HEK293 (cell line): ENCODE measurements around the gene FADD.

Source experiments
- CTCF ChIP-seq: fragments of 450-650 bp; formaldehyde crosslinking; IDR thresholded peaks from 2 replicates; pipeline ENCODE4 v1.5.1; 2016; ENCODE audit warnings: missing biosample characterization, missing genetic modification characterization
- ZNF423 ChIP-seq: fragments of 450-650 bp; formaldehyde crosslinking; IDR thresholded peaks from 2 replicates; pipeline ENCODE4 v1.5.1; 2016; ENCODE audit warnings: missing biosample characterization, missing genetic modification characterization

- TF ChIP-seq CTCF, result no peak
- no peak for TF ChIP-seq ZNF423 (tag by site-specific recombination)
Measured at GRCh38 chr11:70159627-70160570, 43.2 kb upstream of the FADD start.
